ENCODE measurements around the gene ARL8B.

DNA sequence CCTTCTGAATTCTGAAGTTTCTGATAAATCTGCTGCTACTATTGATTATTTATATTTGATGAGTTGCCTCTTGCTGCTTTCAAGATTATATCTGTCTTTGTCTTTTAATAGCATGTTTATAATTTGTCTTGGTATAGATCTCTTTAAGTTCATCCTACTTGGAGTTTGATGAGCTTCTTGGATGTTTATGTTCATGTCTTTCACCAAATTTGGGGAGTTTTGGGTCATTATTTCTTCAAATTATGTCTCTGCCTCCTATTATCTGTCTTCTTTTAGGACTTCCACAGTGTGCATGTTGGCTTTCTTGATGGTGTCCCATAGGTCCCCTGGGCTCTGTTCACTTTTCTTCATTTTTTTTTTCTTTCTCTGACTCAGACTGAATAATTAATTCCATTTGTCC is 33.1 kb downstream of the ARL8B start:
- TF ChIP-seq POLR2AphosphoS5 (IDR thresholded peaks at IDR 0.05; ENCODE audit: low read depth, low read length) (no peak), POLR2A (IDR thresholded peaks at IDR 0.05; ENCODE audit: low read depth, low read length) (no peak), TAF1 (IDR thresholded peaks at IDR 0.05; ENCODE audit: borderline replicate concordance, low read depth, low read length) (no peak)
